HG02885 (cell line): ENCODE data around the gene DSTN.

Source experiments
- ATAC-seq: cut with Tn5 transposase; IDR thresholded peaks from one replicate; pipeline ENCODE4 v1.9.1; 2021; ENCODE audit warnings: mild to moderate bottlenecking; ENCODE audit not compliant: unreplicated experiment, poor library complexity

Gene DSTN

DNA sequence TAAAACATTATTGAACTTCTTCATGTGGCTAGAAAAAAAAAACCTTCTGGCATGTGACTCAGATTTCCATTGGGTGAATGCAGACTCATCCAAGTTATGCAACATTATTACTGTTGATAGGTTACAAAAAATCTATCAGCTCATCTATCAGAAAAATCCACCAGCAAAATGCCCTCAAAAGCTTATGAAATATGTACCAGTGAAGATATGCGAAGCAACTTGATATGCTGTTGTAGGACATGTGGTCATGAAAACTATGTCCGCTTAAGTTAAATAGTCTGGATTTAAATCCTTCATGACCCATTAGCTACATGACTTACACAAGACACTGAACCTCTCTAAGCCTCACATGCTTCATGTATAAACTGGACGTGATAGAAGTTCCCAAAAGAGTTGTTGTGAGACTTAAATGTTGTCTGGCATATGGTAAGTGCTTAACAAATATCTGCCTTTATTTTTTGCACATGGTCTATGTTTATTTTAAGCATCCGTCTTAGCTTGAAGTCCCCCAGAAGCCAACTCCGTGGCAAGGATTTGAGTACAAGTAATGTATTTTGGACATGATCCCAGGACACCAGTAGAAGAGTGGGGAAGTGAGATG lies 26.2 kb upstream of the DSTN start:
- ATAC-seq: no peak

DNA sequence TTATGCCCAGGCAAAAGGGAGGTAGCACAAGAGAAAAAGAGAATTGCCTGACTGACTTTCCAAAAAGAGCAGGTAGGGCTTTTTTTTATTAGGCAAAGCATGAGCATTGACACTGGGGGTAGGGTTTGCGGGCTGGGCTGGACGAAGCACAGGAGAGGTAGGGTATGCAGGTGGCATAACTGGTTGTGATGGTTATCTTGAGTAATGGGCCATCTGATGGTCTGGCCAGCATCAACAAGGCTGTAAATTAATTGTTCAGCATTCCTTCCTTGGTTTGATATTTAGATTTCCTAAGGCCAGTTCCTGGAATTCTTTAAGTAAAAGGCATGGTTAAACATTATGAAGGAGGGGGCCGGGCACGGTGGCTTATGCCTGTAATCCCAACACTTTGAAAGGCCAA lies 24.7 kb upstream of the DSTN start:
- no peak for ATAC-seq

- no peak for ATAC-seq
Measured at GRCh38 chr20:17549131-17549530, 20.7 kb upstream of the DSTN start.

DNA sequence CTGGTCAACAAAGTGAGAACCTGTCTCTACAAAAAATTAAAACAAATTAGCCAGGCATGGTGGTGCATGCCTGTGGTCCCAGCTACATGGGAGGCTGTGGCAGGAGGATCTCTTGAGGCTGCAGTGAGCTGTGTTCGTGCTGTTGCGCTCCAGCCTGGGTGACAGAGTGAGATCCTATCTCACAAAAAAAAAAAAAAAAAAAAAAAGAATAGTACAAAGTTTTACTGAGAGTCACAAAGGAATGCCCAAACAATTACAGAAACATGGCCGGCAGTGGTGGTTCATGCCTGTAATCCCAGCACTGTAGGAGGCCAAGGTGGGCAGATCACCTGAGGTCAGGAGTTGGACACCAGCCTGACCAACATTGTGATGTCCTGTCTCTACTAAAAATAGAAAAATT lies 14.8 kb upstream of the DSTN start:
- ATAC-seq: no peak

GRCh38 chr20:17556837-17557674 lies 12.8 kb upstream of the DSTN start:
- ATAC-seq: no peak

GRCh38 chr20:17557675-17558006 lies 12.2 kb upstream of the DSTN start:
- no peak for ATAC-seq

- ATAC-seq: no peak
Measured at GRCh38 chr20:17558154-17558940, 11.5 kb upstream of the DSTN start.

- ATAC-seq: no peak
Measured at GRCh38 chr20:17558941-17559304, 11.0 kb upstream of the DSTN start.

DNA sequence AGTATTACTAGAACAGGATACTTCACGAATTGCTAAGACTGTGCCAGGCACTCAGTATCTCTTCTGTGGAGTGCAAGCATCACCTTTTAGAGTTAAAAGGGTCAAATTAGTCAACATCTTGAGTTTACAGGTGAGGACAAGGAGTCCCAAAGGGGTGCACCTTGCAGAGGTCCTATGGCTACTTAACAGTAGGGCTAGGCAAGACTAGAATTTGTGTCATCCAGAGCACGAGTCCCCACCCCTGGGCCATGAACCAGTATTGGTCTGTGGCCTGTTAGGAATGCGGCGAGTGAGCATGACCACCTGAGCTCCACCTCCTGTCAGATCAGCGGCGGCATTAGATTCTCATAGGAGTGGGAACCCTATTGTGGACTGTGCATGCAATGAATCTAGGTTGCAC lies 10.5 kb upstream of the DSTN start:
- ATAC-seq: no peak

- no peak for ATAC-seq
Measured at GRCh38 chr20:17560344-17561074, 9.4 kb upstream of the DSTN start.

DNA sequence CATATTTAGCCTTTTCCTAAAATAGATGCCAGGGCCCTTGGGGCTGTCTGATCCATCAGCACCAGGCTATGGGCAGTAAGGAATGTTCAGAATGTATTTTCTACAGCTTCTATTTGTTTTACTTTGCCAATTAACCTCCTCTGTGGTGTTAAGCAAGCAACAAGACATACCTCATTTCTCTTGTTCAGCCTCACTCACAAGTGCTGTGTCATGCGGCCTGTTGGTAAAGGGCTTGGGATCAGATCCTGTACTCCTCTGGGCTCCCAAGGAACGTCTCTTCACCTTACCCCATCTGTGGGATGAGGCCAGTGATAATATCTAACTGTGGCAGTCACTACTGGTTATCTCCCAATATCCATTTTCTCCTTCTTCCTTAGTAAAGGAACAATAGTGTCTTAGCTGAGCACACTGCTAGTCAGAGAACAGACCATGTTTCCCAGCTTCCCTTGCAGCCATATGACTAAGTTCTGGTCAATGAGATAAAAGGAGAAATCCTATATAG lies 7.0 kb upstream of the DSTN start:
- ATAC-seq: no peak

- ATAC-seq: no peak
Measured at GRCh38 chr20:17565169-17565845, 4.6 kb upstream of the DSTN start.

GRCh38 chr20:17566345-17566744 lies 3.5 kb upstream of the DSTN start:
- ATAC-seq: no peak

- no peak for ATAC-seq
Measured at GRCh38 chr20:17568045-17568788, 1.7 kb upstream of the DSTN start.

- ATAC-seq: no peak
Measured at GRCh38 chr20:17568972-17569521, 828 bp upstream of the DSTN start.

DNA sequence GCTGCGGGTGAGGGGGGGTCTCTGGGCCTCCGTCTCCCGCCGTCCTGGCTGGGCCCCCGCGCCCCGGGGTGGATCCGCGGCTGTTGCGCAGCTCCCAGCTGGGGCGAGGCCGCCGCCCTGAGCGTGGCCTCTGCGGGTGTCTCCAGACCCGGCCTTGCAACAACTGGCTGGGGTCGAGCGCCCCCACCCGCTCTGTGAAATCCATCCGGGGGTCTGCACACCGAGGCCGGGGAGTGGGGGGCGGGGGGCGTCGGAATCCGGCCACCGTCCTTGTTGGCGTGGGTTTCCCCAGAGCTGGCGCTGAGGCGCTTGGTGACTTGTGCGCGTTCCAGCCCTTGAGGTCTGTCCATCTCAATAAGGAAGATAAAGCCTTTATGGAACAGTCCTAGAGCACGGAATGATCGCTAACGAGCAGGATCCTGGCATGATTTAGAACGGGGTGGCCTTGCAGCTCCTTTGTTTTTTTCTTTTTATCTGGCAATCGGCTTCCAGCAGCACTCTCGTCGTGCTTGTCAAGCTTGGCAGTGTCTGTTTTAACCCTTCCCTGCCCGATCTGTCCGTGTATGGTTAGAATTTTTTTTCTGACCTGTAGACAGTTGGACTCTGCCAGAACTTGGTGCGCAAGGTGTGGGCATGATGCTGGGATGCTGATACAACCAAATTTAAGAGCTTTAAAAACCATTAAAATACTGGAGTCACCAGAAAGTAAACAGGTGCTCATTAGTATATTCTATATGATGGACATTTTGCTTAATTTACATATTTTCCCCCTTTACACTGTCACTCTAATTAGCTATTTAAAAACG lies 675 bp downstream of the DSTN start:
- peak; percentile 34 for ATAC-seq

DNA sequence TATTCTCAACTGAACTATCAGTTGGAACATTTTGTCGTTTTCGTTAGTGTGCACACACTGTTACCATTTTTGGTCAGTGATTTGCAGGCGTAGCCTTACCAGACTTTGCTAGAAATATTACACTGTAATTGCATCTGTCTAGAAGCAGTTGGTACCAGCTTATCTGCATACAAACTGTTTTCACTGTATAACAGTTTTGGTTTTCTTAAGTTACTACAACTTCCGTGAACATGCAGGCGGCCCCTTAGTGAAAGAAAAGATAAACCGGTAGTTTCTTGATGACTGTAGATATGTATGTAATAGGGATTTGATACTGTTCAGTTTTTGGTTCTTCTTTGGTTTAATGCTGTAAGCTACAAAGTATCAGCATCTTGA lies 1.3 kb downstream of the DSTN start:
- ATAC-seq: peak; percentile 41

DNA sequence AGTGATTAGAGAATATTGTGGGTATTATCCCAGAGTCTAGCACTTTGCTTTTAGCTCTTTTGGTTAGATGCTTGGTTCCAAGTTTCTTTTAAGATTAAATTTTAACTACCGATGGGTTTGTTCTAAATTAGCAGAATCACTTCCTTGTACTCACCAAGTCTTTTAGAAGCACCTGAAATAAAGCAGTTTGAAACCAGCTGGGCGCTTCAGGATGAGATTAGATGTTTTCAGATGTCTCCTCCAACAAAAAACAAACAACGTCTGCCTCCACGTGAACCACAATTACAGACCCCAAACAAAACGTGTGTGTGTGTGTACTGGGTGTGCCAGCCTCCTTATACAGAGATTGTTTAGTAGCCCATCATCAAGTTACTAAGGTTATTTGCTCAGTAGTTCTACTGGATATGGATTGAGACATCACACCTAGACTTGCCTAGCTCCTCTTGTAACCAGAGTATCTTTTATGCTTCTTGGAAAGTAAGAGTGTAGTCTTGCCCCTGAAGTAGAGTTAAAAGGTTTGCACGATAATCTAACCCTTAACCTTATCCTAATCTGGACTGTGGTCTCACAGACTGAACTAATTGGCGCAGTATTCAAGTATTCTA lies 2.3 kb downstream of the DSTN start:
- ATAC-seq: no peak
